Measurements from ENCODE around the gene KIRREL2.
A peak's percentile ranks its signal among the peaks of the same experiment; 100 is the strongest.
"Not testable (repeated sequence)": the region's sequence is repeated elsewhere in the genome, so short reads cannot be mapped to it uniquely, and the experiment has no call there.

KIRREL2 gene

DNA sequence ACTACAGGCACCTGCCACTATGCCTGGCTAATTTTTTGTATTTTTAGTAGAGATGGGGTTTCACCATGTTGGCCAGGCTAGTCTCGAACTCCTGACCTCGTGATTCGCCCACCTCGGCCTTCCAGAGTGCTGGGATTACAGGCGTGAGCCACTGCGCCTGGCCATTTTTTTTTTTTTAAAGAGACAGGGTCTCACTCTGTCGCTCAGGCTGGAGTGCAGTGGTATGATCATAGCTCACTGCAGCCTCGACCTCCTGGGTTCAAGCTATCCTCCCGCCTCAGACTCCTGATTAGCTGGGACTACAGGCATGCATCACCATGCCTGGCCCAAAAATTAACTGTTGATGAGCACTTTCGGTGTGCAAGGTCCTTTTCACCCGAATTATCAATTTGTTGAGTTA lies 20.6 kb upstream of the KIRREL2 start:
- ATAC-seq; DNase-seq (ENCODE audit: low spot score in 2 of 2); H3K36me3 Mint-ChIP-seq; H3K9me3 Mint-ChIP-seq; H3K27ac Mint-ChIP-seq; H3K4me3 Mint-ChIP-seq; H3K4me1 Mint-ChIP-seq: not testable (repeated sequence)

GRCh38 chr19:35841961-35842595 lies 14.6 kb upstream of the KIRREL2 start:
- H3K9me3 Mint-ChIP-seq, result peaks cover 5% of the 10 kb centered on the region
- no peak for ATAC-seq
- no peaks in the 10 kb centered on the region for H3K36me3 Mint-ChIP-seq
- peaks cover 23% of the 10 kb centered on the region for H3K4me1 Mint-ChIP-seq
- H3K4me3 Mint-ChIP-seq, result no peak overlapping the region
- H3K27ac Mint-ChIP-seq, result no peak overlapping the region
- no peak for DNase-seq (ENCODE audit: low spot score in 2 of 2)

DNA sequence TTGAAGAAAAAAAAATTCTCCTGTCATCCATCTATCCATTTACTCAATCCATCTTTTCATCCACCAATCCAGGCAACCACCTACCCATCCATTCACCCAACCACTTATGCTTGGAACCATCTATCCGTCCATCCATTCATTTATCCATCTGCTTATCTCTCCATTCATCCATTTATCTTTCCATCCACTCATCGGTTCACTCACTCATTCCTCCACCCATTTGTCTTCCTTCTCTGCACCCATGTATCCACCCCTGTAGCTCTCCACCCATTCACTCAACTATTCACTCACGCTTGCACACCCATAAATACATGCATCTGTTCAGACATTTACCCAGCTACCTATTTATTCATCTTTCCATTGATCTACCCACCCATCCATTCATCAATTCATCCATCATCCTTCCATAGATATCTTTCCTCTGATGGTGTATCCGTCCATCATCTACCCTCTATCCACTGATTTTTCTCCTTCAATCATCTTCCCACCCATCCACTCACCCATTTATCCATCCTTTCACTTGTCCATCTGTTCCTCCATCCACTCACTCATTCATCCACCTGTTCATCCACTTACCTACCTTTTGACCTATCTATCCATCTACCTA lies 13.9 kb upstream of the KIRREL2 start:
- Mint-ChIP-seq H3K4me1 (peaks cover 23% of the 10 kb centered on the region), H3K9me3 (peaks cover 5% of the 10 kb centered on the region), H3K27ac (no peak overlapping the region), H3K36me3 (no peaks in the 10 kb centered on the region), H3K4me3 (no peak overlapping the region)
- ATAC-seq (no peak), DNase-seq (ENCODE audit: low spot score in 2 of 2) (no peak)

- peak overlapping the region; percentile 50 for H3K4me3 Mint-ChIP-seq
- peaks cover 23% of the 10 kb centered on the region for H3K4me1 Mint-ChIP-seq
- ATAC-seq (no peak), DNase-seq (ENCODE audit: low spot score in 2 of 2) (no peak)
- H3K27ac Mint-ChIP-seq, result no peak overlapping the region
- H3K36me3 Mint-ChIP-seq, result no peaks in the 10 kb centered on the region
- H3K9me3 Mint-ChIP-seq, result peaks cover 5% of the 10 kb centered on the region
Measured at GRCh38 chr19:35843676-35844481, 12.8 kb upstream of the KIRREL2 start.

GRCh38 chr19:35844482-35845214 lies 12.1 kb upstream of the KIRREL2 start:
- Mint-ChIP-seq H3K27ac (no peak overlapping the region), H3K9me3 (peaks cover 5% of the 10 kb centered on the region), H3K4me3 (peak overlapping the region; percentile 50), H3K4me1 (peaks cover 23% of the 10 kb centered on the region), H3K36me3 (no peaks in the 10 kb centered on the region)
- ATAC-seq (no peak), DNase-seq (ENCODE audit: low spot score in 2 of 2) (no peak)

- ATAC-seq (peak; percentile 54), DNase-seq (ENCODE audit: low spot score in 2 of 2) (no peak)
- Mint-ChIP-seq H3K9me3 (peaks cover 5% of the 10 kb centered on the region), H3K4me1 (peaks cover 23% of the 10 kb centered on the region), H3K27ac (no peak overlapping the region), H3K36me3 (no peaks in the 10 kb centered on the region), H3K4me3 (peak overlapping the region; percentile 50)
Measured at GRCh38 chr19:35845215-35846037, 11.3 kb upstream of the KIRREL2 start.

DNA sequence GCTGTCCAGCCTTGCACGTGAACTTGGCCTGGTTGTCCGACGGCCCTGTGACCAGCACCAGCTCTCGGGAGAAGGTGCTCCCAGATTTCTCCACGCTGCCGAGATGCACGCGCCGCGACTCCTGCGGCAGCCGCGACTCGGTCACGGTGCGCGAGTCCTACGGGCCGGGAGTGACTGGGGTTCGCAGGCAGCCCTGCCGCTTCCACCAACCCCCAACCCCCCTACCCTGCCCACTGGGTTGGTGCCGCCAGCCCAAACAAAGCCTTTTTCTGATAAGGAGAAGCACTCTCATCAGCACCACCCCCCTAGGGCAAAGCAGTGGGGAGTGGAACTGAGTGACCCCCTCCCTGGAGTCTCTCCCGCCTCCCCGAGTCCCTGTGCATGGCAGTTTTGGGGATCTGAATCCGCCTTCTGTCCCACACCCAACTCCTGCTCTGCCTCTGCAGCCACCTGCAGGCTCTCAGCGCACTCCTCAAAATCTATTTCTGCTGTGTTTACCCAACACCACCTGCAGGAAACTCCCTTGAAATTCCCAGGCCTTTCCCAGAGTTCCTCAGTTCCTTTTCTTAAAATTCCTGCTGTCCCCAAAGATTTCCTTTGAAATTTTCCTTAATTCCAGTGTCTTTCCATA lies 10.6 kb upstream of the KIRREL2 start:
- ATAC-seq, result peak; percentile 14
- Mint-ChIP-seq H3K27ac (no peak overlapping the region), H3K9me3 (peaks cover 5% of the 10 kb centered on the region), H3K36me3 (no peaks in the 10 kb centered on the region), H3K4me1 (peaks cover 23% of the 10 kb centered on the region), H3K4me3 (peak overlapping the region; percentile 50)
- DNase-seq (ENCODE audit: low spot score in 2 of 2), result no peak

GRCh38 chr19:35847911-35848310 lies 8.8 kb upstream of the KIRREL2 start:
- Mint-ChIP-seq H3K36me3 (no peaks in the 10 kb centered on the region), H3K27ac (no peak overlapping the region), H3K4me1 (peaks cover 26% of the 10 kb centered on the region), H3K4me3 (no peak overlapping the region), H3K9me3 (peaks cover 3% of the 10 kb centered on the region)
- no peak for DNase-seq (ENCODE audit: low spot score in 2 of 2)
- no peak for ATAC-seq

DNA sequence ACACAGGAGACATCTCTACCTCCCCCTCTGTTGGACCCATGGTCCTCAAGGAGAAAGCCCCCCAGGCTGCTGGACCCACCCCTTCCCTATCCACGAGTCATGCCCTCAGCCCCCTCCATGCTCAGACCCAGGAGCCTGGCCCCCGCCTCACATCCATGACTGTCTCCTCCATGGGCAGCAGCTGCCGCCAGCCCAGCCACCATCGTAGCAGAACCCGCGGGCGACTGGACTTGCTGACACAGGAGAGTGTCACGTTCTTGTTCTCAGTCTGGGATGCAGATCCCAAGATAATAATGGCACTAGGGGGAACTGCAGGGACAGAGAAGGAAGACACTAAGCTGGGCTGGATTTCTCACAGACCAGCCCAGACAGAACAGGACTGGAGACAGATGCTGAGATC lies 8.2 kb upstream of the KIRREL2 start:
- H3K36me3 Mint-ChIP-seq, result no peaks in the 10 kb centered on the region
- no peak overlapping the region for H3K4me3 Mint-ChIP-seq
- H3K27ac Mint-ChIP-seq, result no peak overlapping the region
- ATAC-seq, result no peak
- no peak for DNase-seq (ENCODE audit: low spot score in 2 of 2)
- H3K9me3 Mint-ChIP-seq, result no peaks in the 10 kb centered on the region
- H3K4me1 Mint-ChIP-seq, result peaks cover 32% of the 10 kb centered on the region

- Mint-ChIP-seq H3K36me3 (no peaks in the 10 kb centered on the region), H3K4me3 (no peak overlapping the region), H3K9me3 (no peaks in the 10 kb centered on the region), H3K27ac (no peak overlapping the region), H3K4me1 (peaks cover 32% of the 10 kb centered on the region)
- DNase-seq (ENCODE audit: low spot score in 2 of 2) (no peak), ATAC-seq (no peak)
Measured at GRCh38 chr19:35848919-35849505, 7.7 kb upstream of the KIRREL2 start.

DNA sequence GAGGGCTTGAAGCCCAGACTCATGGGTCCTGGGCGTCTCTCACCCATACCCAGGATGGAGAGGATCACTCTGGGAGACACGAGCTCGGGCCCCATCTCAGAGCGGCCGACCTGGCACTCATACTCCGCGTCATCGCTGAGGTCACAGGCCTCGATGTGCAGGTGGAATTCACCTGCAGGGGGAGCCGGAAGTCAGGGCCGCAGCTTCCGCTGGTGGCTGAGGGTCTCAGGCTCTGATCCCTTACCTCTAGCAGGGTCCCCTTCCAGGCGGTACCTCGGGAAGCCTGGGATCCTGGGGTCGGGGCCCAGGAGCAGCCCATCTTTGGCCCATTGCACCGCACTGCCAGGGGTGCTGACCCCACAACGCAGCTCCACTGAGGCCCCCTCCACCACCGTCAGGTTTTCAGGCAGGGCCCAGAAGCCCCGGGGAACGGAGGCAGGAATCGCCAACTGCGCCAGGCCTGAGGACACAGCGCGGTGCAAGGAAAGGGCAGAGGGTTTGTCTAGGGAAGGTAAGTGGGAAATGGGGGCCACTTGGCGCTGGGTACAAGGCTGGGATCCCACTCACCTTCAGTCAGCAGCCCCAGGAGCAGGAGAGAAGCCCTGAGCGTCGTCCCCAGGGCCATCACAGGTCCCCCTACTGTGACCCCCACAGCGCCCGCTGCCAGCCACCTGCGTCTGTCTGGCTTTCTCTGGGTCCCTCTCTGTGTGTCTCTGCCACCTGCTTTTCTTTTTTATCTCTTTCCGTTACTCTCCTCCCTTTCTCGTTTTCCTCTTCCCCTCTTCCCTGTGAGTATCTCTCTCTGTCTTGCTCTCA lies 5.3 kb upstream of the KIRREL2 start:
- Mint-ChIP-seq H3K36me3 (no peaks in the 10 kb centered on the region), H3K4me1 (peaks cover 19% of the 10 kb centered on the region), H3K27ac (no peak overlapping the region), H3K4me3 (no peak overlapping the region), H3K9me3 (no peaks in the 10 kb centered on the region)
- ATAC-seq (no peak), DNase-seq (ENCODE audit: low spot score in 2 of 2) (no peak)

GRCh38 chr19:35852029-35852780 lies 4.5 kb upstream of the KIRREL2 start, which contains the start of gene NPHS1:
TSS of gene NPHS1 (minus strand) at chr19:35852504. CDS start at chr19:35851837, 667 bp downstream.
- DNase-seq (ENCODE audit: low spot score in 2 of 2), result no peak
- peaks cover 20% of the 10 kb centered on the region for H3K4me1 Mint-ChIP-seq
- H3K27ac Mint-ChIP-seq, result peak within 1 kb of the TSS; percentile 78
- no peak for ATAC-seq
- H3K4me3 Mint-ChIP-seq, result no peak within 1 kb of the TSS
- H3K9me3 Mint-ChIP-seq, result no peaks in the 10 kb centered on the region
- H3K36me3 Mint-ChIP-seq, result no peaks in the 10 kb centered on the region
